ENCODE data around the gene NAIF1.

- no peak for TF ChIP-seq CTCF (IDR thresholded peaks at IDR 0.05)
- TF ChIP-seq POLR2A (IDR thresholded peaks at IDR 0.05): no peak
- no peak for TF ChIP-seq POLR2AphosphoS5 (IDR thresholded peaks at IDR 0.05; ENCODE audit: insufficient read depth in 1 of 2, low read depth in 1 of 2)
These were observed 4.0 kb downstream of the NAIF1 start for GRCh38 chr9:128062846-128063831.

Data from vagina (tissue), 2 donors.